Activated T-cell treated with anti-CD3 and anti-CD28 coated beads, Interleukin-2, amount 50 U/mL, for 48 hours (primary cell): Measurements from ENCODE around the gene ACTN3.
"Not testable (repeated sequence)": the region's sequence is repeated elsewhere in the genome, so short reads cannot be mapped to it uniquely, and the experiment has no call there.

Experiments
- DNase-seq, 2 experiments: peaks; one replicate each; pipeline ENCODE4 v3.0.0-alpha.2; 2020

The ACTN3 gene

DNA sequence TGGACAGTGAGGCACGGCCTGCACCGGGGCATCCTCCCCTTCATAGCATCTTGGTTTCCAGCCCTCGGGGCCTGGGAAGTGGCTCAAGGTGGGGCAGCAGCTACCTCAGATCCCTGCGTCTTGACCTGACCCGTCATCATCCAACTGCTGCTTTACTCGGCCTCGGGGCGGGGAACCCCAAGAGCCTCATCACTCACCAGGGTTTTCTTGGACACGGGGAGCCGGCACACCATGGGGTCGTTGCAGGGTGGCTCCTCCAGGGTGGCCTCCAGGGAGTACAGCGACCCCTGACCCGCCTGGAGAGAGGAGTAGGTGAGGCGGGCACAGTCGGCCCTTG, 21.1 kb downstream of the ACTN3 start:
- DNase-seq = no peak

DNA sequence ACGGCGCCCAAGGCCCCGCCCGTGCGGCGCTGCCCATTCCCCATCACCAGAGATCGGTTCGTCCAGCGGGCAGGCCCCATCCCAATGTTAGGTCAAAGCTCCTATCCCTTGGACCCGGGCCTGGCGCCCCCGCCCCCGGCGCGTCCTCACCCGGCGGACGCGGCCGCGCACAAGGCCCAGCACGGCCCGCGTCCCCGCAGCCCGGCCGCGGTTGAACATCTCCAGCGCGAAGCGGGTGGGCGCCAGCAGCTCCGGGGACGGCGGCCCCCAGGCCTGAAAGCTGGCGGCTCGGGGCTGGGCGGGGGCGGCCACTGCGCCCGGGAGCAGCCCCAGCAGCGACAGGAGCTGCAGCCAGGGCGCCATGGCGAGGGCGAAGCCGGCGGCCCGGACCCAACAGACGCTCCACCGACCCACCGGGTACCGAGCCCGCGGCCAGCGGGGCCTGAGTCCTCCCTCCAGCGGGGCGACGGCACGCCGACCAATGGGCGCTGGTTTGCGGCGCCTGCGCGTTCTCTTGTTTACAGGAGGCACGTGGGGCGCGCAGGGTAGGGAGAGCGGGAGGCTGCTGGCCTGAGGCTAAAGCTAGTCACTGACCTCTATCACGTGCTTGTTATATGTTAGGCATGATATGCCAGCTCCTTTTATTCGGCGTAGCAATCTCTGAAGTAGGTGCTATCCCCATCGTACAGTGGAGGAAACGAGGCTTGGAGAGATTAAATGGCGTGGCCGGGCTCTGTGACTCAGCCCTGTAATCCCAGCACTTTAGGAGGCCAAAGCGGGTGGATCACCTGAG, 21.6 kb downstream of the ACTN3 start, which contains the start of gene CTSF:
CTSF (minus strand) TSS at position 483 of the 793 bp plus-strand sequence; CDS start at position 363, 120 bp downstream.
- peak; percentile 79 to 84 for DNase-seq

DNA sequence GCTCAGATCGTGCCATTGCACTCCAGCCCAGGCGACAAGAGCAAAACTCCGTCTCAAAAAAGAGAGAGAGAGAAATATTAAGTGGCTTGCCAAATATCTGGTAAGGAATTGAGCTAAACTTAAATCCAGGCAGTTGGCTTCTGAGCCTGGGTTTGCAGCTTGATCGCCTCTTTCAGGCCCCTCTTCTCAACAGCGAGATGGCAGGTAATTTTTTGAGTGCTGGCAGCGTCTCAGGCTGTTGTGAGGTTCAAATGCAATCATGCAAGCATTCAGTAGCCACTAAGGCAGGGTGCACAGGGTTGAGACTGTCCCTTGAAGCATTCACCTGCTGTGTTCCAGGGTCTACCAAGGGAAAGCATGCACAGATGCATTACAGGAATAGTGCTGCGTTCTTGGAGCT, 22.4 kb downstream of the ACTN3 start:
- no peak for DNase-seq

DNA sequence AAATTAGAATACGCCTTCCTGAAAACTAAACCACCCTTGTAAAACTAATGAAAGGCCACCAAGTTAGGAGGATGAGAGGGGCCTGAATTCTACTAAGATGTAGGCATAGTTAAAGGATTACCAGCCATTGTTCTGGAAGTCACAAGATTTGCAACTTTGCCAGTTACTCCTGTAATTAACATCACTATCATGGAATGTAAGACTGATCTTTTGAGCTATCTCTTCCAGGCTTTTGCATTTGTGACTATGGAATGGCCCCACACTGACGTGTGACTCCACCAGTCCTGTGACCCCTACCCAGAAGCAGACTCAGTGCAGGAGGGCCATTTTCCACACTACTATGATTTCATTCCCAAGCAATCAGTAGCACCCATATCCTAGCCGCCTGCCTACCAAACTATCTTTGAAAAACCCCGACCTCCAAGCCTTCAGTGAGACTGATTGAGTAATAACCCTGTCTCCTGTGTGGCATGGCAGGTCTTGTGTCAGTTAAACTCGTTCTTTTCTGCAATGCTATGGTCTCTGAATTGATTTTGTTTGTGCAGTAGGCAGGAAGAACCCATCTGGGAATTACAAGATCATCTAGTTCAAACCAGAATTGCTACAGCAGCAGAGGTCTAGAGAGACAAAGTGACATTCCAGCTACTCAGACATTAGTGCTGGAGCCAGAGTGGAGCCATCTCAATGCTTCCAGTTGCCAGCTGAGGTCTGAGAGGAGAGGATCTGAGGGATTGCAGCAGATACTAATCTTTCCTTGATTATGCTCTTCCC, 23.6 kb downstream of the ACTN3 start:
- no peak for DNase-seq

DNA sequence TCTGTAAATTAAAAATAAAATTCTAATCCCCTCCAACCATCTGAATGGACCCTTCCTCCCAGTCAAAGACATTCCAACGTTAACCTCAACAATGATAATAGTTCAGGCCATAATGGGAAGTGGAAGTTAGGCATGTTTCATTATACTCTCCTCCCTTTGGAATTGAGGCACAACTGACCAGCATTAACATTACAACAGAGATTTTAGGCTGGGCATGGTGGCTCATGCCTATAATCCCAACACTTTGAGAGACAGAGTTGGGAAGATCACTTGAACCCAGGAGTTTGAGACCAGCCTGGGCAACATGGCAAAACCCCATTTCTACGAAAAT, 24.1 kb downstream of the ACTN3 start:
- DNase-seq = no peak

DNA sequence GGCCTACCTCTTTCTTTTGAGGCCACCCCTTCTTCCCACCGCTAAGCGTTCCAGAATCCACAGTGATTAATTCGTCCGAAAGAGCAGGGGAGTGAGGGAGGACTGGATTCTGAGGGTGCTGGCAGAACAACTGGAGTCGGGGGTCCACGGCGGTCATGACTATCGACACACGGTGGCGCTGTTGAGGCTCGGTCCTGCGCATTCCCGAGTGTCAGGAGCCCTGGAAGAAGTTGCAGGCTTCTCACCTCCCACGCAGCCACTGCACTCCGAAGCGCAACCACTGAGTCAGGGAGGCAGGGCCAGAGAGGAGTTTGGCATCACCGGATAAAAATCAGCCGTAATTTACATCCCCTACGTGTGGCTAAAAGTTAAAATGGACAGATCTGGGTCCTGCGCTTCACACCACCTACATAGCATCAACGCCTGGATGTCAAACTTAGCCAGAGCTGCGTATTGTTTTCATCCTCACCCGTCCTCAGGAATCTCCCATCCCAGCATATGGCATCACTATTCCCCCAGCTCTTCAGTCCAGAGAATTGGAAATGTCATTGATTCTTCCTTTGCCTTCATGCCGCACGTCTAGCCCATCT, 32.4 kb downstream of the ACTN3 start:
- DNase-seq = peak; percentile 91

DNA sequence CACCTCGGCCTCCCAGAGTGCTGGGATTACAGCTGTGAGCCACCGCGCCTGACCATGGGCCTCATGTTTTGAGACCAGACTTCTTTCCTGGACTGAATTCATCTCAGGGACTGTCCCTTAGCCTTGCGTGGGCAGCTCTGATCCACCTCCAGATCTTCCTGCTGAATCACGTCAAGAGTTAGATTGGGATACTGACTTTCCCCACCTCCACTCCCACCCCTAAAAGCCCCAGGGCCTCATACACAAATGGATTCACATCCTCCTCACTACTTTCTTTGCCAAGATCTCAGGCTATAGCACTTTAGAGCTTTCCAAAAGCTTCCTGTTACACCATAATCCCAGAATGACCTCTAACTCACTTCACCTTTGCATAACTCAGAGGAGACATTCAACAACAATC, 34.1 kb downstream of the ACTN3 start:
- DNase-seq = peak in 1 of 2 experiments; percentile 30

DNA sequence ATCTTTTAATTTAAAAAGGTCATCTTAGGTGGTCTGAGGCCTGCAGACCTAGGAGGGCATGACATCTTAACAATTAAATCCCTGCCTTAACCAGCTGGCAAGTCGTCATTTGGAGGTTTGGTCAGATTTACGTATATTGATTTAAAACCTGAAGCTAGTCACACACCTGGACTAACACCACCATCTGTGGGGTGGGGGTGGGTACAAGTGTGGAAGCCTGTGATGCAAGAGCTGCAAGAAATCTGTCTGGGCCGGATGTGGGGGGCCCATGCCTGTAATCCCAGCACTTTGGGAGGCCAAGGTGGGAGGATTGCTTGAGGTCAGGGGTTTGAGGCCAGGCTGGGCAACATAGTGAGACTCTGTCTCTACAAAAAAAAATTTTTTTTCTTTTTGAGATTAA, 34.6 kb downstream of the ACTN3 start:
- DNase-seq = no peak

DNA sequence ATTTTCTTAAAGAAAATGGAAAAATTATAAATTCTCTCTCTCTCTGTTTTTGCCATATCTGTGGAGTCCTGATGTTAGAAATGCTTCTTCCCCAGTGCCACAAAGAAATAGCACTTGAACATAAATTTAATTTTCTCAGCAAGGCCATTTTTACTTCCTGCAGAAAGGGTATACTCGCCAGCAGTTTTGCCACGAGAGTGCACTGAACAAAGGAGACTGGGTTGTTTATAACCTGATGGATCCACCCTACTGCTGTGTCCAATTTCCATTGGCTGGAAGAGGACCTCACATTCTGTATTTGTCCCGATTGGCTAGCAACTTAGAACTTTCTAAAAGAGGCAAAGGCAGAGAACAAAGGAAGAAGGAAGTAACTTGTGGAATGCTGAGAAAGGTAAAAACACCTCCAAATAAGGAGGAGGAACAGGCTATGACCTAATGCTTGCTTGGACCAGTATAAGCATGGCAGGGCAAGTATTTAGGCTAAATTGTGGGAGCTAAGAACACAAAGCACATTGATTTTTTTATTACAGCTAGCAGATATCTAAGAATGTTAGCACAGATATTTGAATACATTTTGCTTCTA, 36.0 kb downstream of the ACTN3 start:
- DNase-seq = not testable (repeated sequence)

DNA sequence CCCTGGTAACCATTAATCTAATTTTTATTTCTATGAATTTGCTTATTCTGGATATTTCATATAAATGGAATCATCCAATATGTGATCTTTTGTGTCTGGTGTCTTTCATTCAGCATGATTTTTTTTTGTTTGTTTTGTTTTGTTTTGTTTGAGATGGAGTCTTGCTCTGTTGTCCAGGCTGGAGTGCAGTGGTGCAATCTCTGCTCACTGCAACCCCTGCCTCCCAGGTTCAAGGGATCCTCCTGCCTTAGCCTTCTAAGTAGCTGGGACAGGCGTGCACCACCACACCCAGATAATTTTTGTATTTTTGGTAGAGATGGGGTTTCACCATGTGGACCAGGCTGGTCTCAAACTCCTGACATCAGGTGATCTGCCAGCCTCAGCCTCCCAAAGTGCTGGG, 38.7 kb downstream of the ACTN3 start:
- DNase-seq = not testable (repeated sequence)

DNA sequence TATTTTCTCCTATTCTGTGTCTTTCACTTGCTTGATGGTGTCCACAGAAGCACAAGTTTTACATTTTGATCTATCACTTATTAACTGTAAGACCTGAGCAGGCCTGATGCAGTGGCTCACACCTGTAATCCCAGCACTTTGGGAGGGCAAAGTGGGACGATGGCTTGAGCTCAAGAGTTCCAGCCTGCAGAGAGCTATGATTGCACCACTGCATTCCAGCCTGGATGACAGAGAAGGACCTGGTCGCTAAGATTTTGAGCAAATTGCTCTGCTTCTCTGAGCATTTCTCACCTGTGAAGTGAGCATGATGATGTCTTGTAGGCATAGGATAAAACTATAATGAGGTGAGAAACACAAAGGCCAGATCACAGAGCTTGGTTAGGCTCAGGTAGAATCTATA, 39.4 kb downstream of the ACTN3 start:
- DNase-seq = no peak

DNA sequence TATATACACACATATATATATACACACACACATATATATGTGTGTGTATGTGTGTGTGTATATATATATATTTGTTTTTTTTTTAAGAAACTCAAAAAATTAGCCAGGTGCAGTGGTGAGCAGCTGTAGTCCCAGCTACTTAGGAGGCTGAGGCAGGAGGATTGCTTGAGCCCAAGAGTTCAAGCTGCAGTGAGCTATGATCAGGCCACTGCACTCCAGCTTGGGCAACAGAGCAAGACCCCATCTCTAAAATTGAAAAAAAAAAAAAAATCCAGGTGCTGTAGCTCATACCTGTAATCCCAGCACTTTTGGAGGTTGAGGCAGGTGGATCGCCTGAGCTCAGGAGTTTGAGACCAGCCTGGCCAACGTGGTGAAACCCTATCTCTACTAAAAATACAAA, 42.6 kb downstream of the ACTN3 start:
- not testable (repeated sequence) for DNase-seq

DNA sequence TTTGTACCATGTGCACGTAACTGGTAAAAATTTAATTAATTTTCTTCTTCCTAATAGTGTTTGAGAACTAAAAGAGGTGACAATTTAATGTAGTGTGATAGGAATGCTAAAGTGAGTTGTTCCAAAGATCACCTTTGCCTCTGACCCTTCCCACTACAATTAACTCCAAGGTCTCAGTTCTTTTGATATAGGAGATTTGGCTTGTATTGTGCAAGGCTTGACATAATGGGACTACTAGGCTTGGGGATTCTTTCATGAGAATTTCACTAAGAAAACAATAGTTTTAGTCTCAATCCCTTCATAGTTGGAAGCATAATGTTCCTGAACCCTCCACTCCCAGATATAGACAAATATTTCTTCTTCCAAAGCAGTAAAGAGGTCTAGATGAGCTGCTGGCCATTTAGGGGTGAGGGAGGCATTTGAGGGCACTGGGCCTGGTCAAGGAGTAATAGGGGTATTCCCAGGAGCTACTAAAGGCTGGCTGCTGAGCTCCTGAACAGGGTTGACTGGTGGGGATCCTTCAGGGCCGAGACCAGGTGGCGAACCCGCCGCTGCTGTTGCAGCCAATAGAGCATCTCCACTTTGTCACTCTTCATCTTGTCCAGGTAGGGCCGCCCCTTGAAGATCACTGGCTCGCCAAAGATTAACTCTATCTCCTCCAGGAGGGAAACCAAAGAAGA, 43.4 kb downstream of the ACTN3 start:
- no peak for DNase-seq

DNA sequence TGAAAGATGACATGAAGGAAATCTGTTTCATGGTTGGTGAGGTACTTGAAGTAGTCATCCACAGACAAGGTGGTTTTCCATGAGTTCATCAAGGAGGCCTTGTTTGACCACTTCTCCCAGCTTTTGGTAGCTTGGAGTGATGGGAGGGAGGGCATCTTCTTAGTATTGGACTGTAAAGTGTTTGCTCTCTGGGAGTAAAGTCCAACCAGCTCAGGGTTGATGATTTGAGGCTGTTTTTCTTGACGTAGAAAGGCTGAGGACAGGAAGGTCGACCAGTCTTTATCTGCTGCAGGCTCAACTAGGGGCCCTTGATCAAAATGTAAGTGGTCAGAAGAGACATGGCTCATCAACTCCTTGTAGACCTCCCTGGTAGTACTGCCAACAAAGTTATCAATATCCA, 44.5 kb downstream of the ACTN3 start:
- DNase-seq = no peak

DNA sequence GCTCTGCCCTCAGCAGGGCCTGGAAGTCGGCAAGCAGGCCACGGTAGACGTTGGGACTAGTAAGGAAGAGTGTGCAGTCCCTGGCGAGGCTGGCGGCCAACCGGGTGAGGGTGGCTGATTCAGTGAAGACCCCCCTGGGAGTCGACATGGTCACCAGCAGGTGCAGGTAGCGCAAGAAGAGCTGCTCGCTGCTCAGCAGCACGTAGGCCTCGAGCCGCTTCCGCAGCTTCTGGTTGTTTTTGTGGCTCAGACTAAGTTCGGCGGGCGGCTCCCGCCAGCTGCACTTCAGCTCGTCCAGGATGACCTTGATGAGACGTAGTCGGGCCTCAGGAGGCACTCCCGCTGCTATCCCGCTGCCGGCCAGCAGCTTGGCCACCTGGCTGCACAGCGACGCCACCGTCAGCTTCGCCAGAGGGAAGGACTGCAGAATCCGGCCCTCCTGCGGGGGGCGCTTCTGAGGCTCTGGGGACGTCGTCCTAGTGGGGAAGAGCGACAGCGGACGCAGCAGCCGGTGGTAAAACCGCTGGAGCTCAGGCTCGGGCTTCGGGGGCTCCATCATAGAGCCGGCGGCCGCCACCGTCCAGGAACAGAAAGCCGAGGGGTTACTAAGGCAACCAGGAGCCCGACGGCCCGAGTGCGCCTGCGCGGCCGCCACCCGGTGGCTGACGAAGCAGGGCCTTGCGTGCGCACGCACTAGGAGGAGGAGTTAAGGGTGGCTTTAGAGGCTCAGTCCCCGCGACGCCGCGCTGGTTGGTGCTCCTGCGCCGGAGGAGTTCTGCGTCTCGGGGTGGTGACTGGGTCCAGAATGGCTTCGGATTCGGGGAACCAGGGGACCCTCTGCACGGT, 46.0 kb downstream of the ACTN3 start, which contains the start of the genes CCDC87 and CCS:
CCDC87 (minus strand) TSS at position 607 of the 846 bp plus-strand sequence; CDS start at position 559, 48 bp downstream.
CCS (plus strand) TSS at position 729 of the 846 bp plus-strand sequence; CDS start at position 806, 77 bp downstream.
- peak; percentile 98 to 99 for DNase-seq

DNA sequence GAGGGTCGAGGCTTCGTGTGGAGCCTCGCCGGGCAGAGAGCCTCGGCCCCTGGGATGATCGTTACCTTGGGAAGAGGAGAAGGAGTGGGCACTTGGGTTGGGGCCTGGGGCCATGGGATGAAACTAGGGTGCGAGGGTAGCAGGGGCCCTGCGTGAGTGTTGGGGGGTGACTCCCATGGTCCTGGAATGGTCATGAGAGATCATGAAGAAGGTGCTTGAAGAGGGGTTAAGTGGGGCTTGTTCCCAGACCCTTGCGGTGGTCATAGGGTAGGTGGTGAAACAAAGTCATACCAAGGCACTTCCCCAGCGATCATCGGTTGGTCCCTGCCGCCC, 46.6 kb downstream of the ACTN3 start:
- DNase-seq = no peak

DNA sequence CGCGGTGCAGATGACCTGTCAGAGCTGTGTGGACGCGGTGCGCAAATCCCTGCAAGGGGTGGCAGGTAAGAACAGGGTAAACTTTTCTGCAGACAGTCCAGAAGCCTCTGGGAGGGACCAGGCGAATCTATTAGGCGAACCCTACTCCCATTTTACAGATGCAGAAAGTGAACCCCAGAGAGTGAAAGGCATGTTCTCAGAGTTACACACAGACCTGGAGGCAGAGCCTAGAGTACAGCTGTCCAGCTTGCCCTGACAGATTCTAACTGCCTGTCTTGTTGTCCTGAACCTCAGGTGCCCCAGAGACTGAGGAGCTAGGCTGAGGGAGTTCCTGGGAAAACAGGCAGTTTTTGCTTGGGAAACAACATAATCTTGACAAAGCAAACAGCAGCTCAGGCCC, 46.9 kb downstream of the ACTN3 start:
- DNase-seq = no peak

DNA sequence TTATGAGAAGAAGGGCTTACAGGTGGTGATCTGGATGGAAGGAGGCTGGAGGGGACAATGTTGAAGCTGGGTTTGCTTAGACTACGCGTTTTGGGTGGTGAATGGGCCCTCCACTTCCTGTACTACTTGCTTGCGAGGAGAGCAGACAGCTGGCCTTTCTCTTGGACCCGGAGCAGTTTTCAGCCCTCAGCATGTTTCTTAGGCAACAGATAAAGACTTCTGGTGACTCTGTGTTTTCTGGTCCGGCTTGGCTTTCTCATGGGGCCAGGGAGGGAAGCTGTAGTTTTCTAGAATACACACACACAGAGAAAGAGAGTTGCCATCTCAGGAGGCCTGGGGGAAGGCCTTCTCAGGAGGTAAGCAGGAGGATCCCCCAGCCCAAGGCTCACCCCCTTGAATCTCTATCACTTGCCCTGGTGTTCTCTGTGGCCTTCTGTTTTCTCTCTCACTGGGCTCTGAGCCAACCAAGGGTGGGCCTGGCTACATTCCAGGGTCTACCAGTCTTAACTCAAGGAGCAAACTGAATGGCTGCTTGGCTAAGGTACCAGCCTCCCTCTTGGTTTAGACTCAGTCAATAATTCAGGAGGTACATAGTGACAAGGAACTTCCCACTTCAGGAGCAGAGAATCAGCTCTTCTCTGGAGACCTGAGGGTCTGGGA, 48.7 kb downstream of the ACTN3 start:
- no peak for DNase-seq

DNA sequence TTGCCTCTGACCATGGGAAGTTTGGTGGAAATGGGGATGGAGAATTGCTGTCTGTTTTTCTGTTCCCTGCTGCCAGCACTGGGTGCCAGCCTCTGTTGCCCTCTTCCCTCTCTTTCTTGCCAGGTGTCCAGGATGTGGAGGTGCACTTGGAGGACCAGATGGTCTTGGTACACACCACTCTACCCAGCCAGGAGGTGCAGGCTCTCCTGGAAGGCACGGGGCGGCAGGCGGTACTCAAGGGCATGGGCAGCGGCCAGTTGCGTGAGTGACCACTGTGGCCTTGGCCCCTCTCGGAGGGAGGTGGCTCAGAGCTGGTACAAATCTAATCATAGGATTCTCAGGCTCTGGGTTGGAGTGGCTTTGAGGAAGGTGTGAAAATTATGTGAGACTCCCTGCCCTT, 52.3 kb downstream of the ACTN3 start:
- DNase-seq = no peak

DNA sequence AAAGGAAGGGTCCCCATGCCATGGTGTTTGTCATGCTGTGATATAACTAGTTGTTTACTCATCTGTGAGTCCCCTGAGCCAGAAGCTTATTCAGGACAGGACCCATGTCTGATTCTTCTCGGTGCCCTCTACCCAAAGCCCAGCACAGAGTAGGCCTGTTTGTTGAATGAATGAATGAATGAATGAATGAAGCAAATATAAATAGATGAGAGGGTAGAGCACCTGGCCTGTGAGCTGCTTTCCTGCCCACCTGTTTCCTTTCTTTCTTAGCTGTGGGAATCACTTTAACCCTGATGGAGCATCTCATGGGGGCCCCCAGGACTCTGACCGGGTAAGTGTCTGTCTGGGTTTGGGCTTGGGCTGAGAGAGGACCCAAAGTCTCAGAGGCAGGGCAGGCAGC, 53.5 kb downstream of the ACTN3 start:
- no peak for DNase-seq

DNA sequence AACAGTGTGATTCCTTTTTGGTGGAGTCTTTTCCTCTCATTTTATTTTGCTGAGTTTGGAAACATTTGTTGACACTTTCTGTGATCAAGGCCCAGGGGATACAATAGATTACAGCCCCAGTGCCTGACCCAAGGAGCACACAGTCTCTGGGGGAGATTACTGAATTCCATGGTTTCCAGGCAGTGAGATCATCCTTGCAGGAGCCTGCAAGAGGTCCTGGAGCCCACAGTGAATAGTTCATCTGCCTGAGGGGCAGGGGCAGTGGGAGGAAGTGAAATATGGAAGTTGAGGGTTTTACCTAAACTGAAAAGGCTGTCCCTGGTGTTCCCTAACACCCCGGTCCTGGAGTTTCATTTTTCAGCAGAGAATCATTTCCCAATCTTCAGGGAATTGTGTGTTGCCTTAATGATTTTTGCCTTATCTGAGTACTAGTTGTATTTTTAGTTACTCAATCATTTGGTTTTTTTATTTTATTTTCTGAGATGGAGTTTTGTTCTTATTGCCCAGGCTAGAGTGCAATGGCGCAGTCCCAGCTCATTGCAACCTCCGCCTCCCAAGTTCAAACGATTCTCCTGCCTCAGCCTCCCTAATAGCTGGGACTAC, 54.0 kb downstream of the ACTN3 start:
- DNase-seq = no peak
